ENCODE measurements around the gene CKAP2. TPM values are rescaled to one million over a fixed set of nuclear protein-coding genes. Genes with fewer than 3 reads are reported as not detected.

Gene CKAP2, protein sequence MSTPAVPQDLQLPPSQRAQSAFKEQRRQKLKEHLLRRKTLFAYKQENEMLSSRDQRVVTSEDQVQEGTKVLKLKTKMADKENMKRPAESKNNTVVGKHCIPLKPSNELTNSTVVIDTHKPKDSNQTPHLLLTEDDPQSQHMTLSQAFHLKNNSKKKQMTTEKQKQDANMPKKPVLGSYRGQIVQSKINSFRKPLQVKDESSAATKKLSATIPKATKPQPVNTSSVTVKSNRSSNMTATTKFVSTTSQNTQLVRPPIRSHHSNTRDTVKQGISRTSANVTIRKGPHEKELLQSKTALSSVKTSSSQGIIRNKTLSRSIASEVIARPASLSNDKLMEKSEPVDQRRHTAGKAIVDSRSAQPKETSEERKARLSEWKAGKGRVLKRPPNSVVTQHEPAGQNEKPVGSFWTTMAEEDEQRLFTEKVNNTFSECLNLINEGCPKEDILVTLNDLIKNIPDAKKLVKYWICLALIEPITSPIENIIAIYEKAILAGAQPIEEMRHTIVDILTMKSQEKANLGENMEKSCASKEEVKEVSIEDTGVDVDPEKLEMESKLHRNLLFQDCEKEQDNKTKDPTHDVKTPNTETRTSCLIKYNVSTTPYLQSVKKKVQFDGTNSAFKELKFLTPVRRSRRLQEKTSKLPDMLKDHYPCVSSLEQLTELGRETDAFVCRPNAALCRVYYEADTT
- 53.1 TPM for total RNA-seq

GRCh38 chr13:52454820-52455676 is at the start of gene CKAP2:
CKAP2 (plus strand) TSS chr13:52455478; CDS start chr13:52455557, 79 bp downstream.

DNA sequence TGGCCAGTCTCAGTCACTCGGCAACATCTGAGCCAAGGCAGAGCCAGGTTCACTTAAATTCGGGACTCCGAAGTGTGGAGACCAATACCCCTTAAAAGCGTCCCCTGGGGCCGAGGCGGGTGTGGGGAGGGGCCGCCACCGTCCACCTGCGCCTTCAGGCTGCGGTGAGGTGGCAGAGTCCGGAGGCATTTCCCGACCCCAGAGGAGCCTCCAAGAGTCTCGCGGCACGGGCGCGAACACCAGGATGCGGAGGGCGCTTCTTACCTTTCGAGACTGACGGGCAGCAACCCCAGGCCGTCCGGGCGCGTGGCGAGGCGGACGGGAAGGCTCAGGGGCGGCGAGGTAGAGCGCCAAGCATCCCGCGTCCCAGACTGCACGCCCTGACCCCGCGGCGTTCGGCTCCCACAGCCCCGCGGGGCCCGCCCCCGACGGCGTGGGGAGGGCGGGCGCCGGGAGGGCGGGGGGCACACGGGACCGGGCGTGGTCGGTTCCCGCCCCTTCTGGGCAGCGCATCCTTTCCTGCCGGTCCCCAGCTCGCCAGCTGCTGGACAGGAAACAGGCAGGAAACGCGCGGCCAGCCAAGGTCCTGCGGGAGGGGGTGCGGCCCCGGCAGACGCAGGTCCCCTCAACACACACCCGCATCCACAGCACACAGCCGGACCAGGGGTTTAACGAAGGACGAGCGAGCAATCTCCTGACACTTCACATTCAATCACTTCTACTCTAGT is 49.3 kb upstream of the CKAP2 start, which contains the start of gene THSD1:
THSD1 (minus strand) TSS at position 406 of the 728 bp plus-strand sequence. CDS start 3,572 bp downstream, outside the sequence.

GRCh38 chr13:52450012-52450792 is 5.1 kb upstream of the CKAP2 start, which contains the start of gene VPS36:
VPS36 (minus strand) TSS chr13:52450634; CDS start chr13:52450594, 40 bp downstream.

Other genes with a start within 250 kb of the CKAP2 start
- 15.7 TPM for gene THSD1, start 49.3 kb upstream of the CKAP2 start, total RNA-seq
- 132 TPM for gene VPS36, start 4.8 kb upstream of the CKAP2 start, total RNA-seq
- gene HNRNPA1L2, start 187.0 kb downstream of the CKAP2 start, total RNA-seq: 9.0 TPM
- gene SUGT1, start 197.4 kb downstream of the CKAP2 start, total RNA-seq: 82.7 TPM